Upper lobe of left lung (tissue), 6 donors: Measurements from ENCODE around the gene EVI2B. TPM values are rescaled to one million over a fixed set of nuclear protein-coding genes. Genes with fewer than 3 reads are reported as not detected.

Experiments
- ATAC-seq, 2 donors: fragments of 200-7000 bp; cut with Tn5 transposase; one replicate each; pipeline ENCODE4 v1.9.1; 2022; ENCODE audit warnings: mild to moderate bottlenecking in 2 of 2, moderate library complexity in 2 of 2; ENCODE audit not compliant: low FRiP score in 2 of 2
- DNase-seq, 2 donors: peaks; one replicate each; pipeline ENCODE4 v3.0.0-alpha.2; 2019 to 2020
- H3K27ac ChIP-seq, 4 donors: fragments of 200-600 bp; sonication (generic); one replicate each; pipeline ENCODE4 v1.5.1; 2016 to 2019
- H3K27me3 ChIP-seq, 4 donors: fragments of 200-600 bp; sonication (generic); one replicate each; pipeline ENCODE4 v1.5.1; 2017 to 2019
- H3K36me3 ChIP-seq, 4 donors: fragments of 200-600 bp; sonication (generic); one replicate each; pipeline ENCODE4 v1.5.1; 2016 to 2019
- H3K4me1 ChIP-seq, 4 donors: fragments of 200-600 bp; sonication (generic); one replicate each; pipeline ENCODE4 v1.5.1; 2018 to 2019
- H3K4me3 ChIP-seq, 4 donors: fragments of 200-600 bp; sonication (generic); one replicate each; pipeline ENCODE4 v1.5.1; 2017 to 2019; ENCODE audit warnings: mild to moderate bottlenecking in 2 of 4, moderate library complexity in 1 of 4
- H3K9me3 ChIP-seq, 4 donors: fragments of 200-600 bp; sonication (generic); one replicate each; pipeline ENCODE4 v1.5.1; 2018 to 2019
- EP300 ChIP-seq, 4 donors: sonication (generic); formaldehyde crosslinking; IDR thresholded peaks; one replicate each; pipeline ENCODE4 v1.5.1; 2017; ENCODE audit warnings: antibody characterized with exemption in 4 of 4, control low read depth in 2 of 4
- POLR2A ChIP-seq, 4 donors: fragments of 450-650 bp; IDR thresholded peaks; one replicate each; pipeline ENCODE4 v1.5.1; 2016 to 2017; ENCODE audit warnings: antibody characterized with exemption in 4 of 4, mild to moderate bottlenecking in 2 of 4
- POLR2AphosphoS5 ChIP-seq, 2 donors: sonication (generic); formaldehyde crosslinking; IDR thresholded peaks; one replicate each; pipeline ENCODE4 v1.5.1; 2017; ENCODE audit warnings: antibody characterized with exemption in 2 of 2
- WGBS, 2 donors: methylation state at CpG; one replicate each; pipeline ENCODE4 v1.1.5; 2017 to 2018; 5-methylcytosine and 5-hydroxymethylcytosine counted together
- total RNA-seq, 6 donors: library from RNA; depleted of rRNA in 4 of 6; stranded (reverse); fragments of >200 nt in 4 of 6; gene quantifications; one replicate each; pipeline versions ENCODE4 v1.1.0 to v1.2.1, GENCODE V29; 2016 to 2021
- TF ChIP-seq, protein P1 (sequence below), 6 experiments: fragments of 450-650 bp in 4 of 6; fragments of 200-600 bp in 2 of 6; sonication (generic) in 2 of 6; IDR thresholded peaks; one replicate each; pipeline ENCODE4 v1.5.1; 2016 to 2019; ENCODE audit warnings: antibody characterized with exemption in 6 of 6
- donor health status: DM: no; HTN: no; CAD: no; lungs with moderate emphysema.
- donor health status: DM: no; HTN: yes; CAD: no; lungs with severe emphysema.

EVI2B gene
- total RNA-seq, 6 donors from 2014 or later = 23.1 to 90.0 (median 50.6) TPM

DNA sequence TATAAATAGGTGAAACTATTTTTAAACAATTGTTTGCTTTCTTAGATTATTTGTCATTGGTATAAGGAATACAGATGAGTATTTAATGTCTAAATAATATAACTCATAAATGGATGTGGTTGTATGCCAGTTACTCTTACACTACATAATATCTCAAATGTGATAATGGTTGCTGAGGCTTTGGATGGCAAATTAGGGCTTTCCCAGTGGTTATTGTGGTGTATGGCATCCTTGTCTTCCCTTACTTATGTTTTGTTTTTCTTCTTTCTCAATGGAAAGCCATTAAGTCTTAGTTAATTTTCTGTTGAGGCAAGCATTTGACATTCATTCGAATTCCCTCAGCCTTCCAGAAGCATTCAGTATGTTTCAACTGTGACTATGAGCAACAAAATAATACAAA is 27.3 kb downstream of the EVI2B start:
- TF ChIP-seq POLR2AphosphoS5 (IDR thresholded peaks at IDR 0.05) (no peak), EP300 (IDR thresholded peaks at IDR 0.05) (no peak)
- TF ChIP-seq, protein P1, sequence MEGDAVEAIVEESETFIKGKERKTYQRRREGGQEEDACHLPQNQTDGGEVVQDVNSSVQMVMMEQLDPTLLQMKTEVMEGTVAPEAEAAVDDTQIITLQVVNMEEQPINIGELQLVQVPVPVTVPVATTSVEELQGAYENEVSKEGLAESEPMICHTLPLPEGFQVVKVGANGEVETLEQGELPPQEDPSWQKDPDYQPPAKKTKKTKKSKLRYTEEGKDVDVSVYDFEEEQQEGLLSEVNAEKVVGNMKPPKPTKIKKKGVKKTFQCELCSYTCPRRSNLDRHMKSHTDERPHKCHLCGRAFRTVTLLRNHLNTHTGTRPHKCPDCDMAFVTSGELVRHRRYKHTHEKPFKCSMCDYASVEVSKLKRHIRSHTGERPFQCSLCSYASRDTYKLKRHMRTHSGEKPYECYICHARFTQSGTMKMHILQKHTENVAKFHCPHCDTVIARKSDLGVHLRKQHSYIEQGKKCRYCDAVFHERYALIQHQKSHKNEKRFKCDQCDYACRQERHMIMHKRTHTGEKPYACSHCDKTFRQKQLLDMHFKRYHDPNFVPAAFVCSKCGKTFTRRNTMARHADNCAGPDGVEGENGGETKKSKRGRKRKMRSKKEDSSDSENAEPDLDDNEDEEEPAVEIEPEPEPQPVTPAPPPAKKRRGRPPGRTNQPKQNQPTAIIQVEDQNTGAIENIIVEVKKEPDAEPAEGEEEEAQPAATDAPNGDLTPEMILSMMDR (IDR thresholded peaks at IDR 0.05) = no peak
- ATAC-seq = no peak
- H3K36me3 ChIP-seq = peaks cover 0 to 2% (median 0%) of the 10 kb centered on the region in 4 donors
- 93% methylated on average over 1 of the region's 1 CpG for WGBS, 2 donors
- H3K4me3 ChIP-seq = no peak overlapping the region
- no peak overlapping the region for H3K27ac ChIP-seq
- H3K9me3 ChIP-seq = no peaks in the 10 kb centered on the region
- DNase-seq = no peak
- no peaks in the 10 kb centered on the region for H3K4me1 ChIP-seq
- no peaks in the 10 kb centered on the region for H3K27me3 ChIP-seq

DNA sequence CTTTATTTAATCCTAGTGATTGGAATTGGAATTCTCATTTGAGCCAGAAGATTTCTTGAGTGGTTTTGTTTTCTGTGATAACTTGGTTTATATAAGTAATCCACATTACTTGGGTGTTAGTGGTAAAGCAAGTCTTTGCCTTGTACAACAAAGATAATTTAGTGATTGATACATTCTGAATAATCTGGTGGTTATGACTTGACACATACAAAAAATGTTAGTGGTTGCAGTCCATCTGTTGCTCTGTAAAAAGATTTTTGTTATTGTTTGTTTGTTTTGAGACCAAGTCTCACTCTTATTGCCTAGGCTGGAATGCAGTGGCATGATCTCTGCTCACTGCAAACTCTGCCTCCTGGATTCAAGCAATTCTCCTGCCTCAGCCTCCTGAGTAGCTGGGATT is 30.0 kb downstream of the EVI2B start:
- ATAC-seq (no peak), DNase-seq (no peak)
- H3K4me1 ChIP-seq = no peaks in the 10 kb centered on the region
- no peak overlapping the region for H3K27ac ChIP-seq
- H3K27me3 ChIP-seq = no peaks in the 10 kb centered on the region
- H3K4me3 ChIP-seq = no peak overlapping the region
- H3K9me3 ChIP-seq = no peaks in the 10 kb centered on the region
- peaks cover 0 to 2% (median 0%) of the 10 kb centered on the region in 4 donors for H3K36me3 ChIP-seq
- TF ChIP-seq EP300 (IDR thresholded peaks at IDR 0.05) = no peak
- TF ChIP-seq, protein P1 (IDR thresholded peaks at IDR 0.05) = no peak
- no peak for TF ChIP-seq POLR2AphosphoS5 (IDR thresholded peaks at IDR 0.05)
- no peak for TF ChIP-seq POLR2A (IDR thresholded peaks at IDR 0.05)

DNA sequence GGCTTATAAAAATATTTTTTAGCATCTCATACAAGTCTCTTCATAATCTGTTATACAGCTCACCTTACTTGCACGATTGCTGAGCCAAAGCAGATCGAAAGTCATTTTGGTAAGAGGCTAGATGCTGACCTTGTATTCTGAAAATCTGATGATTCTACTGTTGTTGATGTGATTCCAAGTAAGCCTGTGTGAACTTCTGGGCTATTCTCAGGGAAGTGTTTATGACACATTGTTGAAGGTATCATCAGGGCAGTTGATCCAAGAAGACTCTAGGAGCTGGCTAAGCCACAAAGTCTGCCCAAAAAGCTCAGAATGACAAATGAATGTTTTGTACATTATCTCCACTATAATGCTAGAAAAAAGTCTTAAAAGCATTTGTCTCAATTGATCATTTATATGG is 32.8 kb downstream of the EVI2B start:
- WGBS, 2 donors = 95 to 100% methylated on average over 2 of the region's 2 CpGs
- TF ChIP-seq POLR2AphosphoS5 (IDR thresholded peaks at IDR 0.05) = no peak
- TF ChIP-seq, protein P1 (IDR thresholded peaks at IDR 0.05) = no peak
- no peak for TF ChIP-seq EP300 (IDR thresholded peaks at IDR 0.05)
- TF ChIP-seq POLR2A (IDR thresholded peaks at IDR 0.05) = no peak
- Histone ChIP-seq H3K27ac (no peak overlapping the region), H3K4me3 (no peak overlapping the region), H3K36me3 (peaks cover 0 to 16% (median 0%) of the 10 kb centered on the region in 4 donors), H3K4me1 (no peaks in the 10 kb centered on the region), H3K27me3 (no peaks in the 10 kb centered on the region), H3K9me3 (no peaks in the 10 kb centered on the region)
- DNase-seq (no peak), ATAC-seq (no peak)

DNA sequence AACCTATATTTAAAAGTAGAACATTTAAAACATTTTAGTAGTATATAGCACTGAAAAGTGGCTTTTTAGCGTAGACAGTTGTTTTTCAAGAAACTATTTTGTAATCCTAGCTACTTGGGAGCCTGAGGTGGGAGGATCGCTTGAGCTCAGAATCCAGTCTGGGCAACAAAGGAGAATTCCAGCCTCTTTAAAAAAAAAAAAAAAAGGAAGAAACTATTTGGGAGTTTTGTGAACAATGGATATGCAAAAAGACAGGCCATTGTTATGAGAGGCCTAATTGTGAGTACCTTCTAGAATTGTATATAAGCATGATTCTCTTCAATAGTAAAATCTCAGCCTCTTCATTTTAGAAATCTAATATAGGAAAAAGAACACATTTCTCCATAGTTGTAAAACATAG is 34.5 kb downstream of the EVI2B start:
- H3K27ac ChIP-seq = no peak overlapping the region
- WGBS, 2 donors = 95 to 96% methylated on average over 2 of the region's 2 CpGs
- peaks cover 5 to 8% (median 6%) of the 10 kb centered on the region in 4 donors for H3K4me1 ChIP-seq
- H3K27me3 ChIP-seq = no peaks in the 10 kb centered on the region
- H3K9me3 ChIP-seq = no peaks in the 10 kb centered on the region
- peaks cover 0 to 16% (median 0%) of the 10 kb centered on the region in 4 donors for H3K36me3 ChIP-seq
- ATAC-seq (no peak), DNase-seq (no peak)
- H3K4me3 ChIP-seq = no peak overlapping the region
- TF ChIP-seq POLR2A (IDR thresholded peaks at IDR 0.05) = no peak

DNA sequence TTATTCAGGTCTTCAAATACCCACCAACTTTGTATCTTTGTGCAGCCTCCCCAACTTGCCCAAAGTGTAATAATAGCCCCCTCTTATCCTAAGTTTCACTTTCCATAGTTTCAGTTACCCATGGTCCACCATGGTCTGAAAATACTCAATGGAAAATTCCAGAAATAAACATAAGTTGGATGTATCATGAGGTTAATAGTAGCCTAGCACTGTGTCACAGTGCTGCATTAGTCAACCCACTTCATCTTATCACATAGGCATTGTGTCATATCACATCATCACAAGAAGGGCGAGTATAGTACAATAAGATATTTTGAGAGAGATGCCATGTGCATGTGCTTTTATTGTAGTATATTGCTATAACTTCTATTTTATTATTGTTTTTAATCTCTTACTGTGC is 38.7 kb downstream of the EVI2B start:
- H3K36me3 ChIP-seq = peaks cover 0 to 13% (median 0%) of the 10 kb centered on the region in 4 donors
- peaks cover 12 to 19% (median 16%) of the 10 kb centered on the region in 4 donors for H3K4me1 ChIP-seq
- no peaks in the 10 kb centered on the region for H3K9me3 ChIP-seq
- WGBS, 2 donors = 82 to 86% methylated on average over 1 of the region's 1 CpG
- no peaks in the 10 kb centered on the region for H3K27me3 ChIP-seq
- DNase-seq = no peak
- no peak overlapping the region for H3K4me3 ChIP-seq
- TF ChIP-seq, protein P1 (IDR thresholded peaks at IDR 0.05) = no peak
- TF ChIP-seq POLR2AphosphoS5 (IDR thresholded peaks at IDR 0.05) = no peak
- TF ChIP-seq POLR2A (IDR thresholded peaks at IDR 0.05) = no peak
- no peak for TF ChIP-seq EP300 (IDR thresholded peaks at IDR 0.05)
- ATAC-seq = peak in 1 of 2 donors; percentile 31
- H3K27ac ChIP-seq = peak overlapping the region in 3 of 4 donors; percentile 9 to 61 (median 25)
